Esophagus muscularis mucosa (tissue), 3 donors: ENCODE measurements around the gene PNPLA8.

ENCODE experiments used
- CTCF ChIP-seq, 3 experiments: fragments of 200-600 bp in 2 of 3; fragments of 450-650 bp in 1 of 3; sonication (generic) in 2 of 3; IDR thresholded peaks; one replicate each; pipeline ENCODE4 v1.5.1; 2017 to 2019; ENCODE audit warnings: antibody characterized with exemption in 3 of 3, mild to moderate bottlenecking in 2 of 3, moderate library complexity in 1 of 3
- POLR2A ChIP-seq: fragments of 450-650 bp; IDR thresholded peaks from one replicate; pipeline ENCODE4 v1.6.1; 2017; ENCODE audit warnings: antibody characterized with exemption, moderate library complexity, mild to moderate bottlenecking, low read depth
- POLR2AphosphoS5 ChIP-seq, 2 donors: sonication (generic); formaldehyde crosslinking; IDR thresholded peaks; one replicate each; pipeline ENCODE4 v1.6.1; 2017; ENCODE audit warnings: antibody characterized with exemption in 2 of 2

GRCh38 chr7:108528183-108528712 is 2.3 kb upstream of the PNPLA8 start:
- TF ChIP-seq CTCF (IDR thresholded peaks at IDR 0.05), result no peak
- TF ChIP-seq POLR2A, result no peak
- no peak for TF ChIP-seq POLR2AphosphoS5 (IDR thresholded peaks at IDR 0.05)
